Testis (tissue), 3 donors: ENCODE results near the gene ZNF865. TPM values are rescaled to one million over a fixed set of nuclear protein-coding genes. Genes with fewer than 3 reads are reported as not detected.

ENCODE experiments used
- DNase-seq: peaks from one replicate; pipeline ENCODE4 v3.0.0-alpha.2; 2019
- H3K27ac ChIP-seq, 2 donors: fragments of 200-600 bp; sonication (generic); one replicate each; pipeline ENCODE4 v1.5.1; 2019
- H3K27me3 ChIP-seq: fragments of 200-600 bp; sonication (generic); one replicate; pipeline ENCODE4 v1.5.1; 2019
- H3K36me3 ChIP-seq: fragments of 200-600 bp; sonication (generic); one replicate; pipeline ENCODE4 v1.5.1; 2017; ENCODE audit warnings: low read depth; ENCODE audit errors: missing control alignments
- H3K4me1 ChIP-seq: fragments of 200-600 bp; sonication (generic); one replicate; pipeline ENCODE4 v1.5.1; 2019
- H3K4me3 ChIP-seq, 2 donors: fragments of 200-600 bp; sonication (generic); one replicate each; pipeline ENCODE4 v1.5.1; 2017 to 2019
- H3K9me3 ChIP-seq: fragments of 200-600 bp; sonication (generic); one replicate; pipeline ENCODE4 v1.5.1; 2017
- POLR2A ChIP-seq: fragments of 450-650 bp; IDR thresholded peaks from one replicate; pipeline ENCODE4 v1.6.1; 2017; ENCODE audit warnings: antibody characterized with exemption, mild to moderate bottlenecking, moderate library complexity
- WGBS, 2 donors: methylation state at CpG; one replicate each; pipeline ENCODE4 v1.1.5; 2018; 5-methylcytosine and 5-hydroxymethylcytosine counted together
- intact Hi-C: fragments of 100-400 bp; cut with DNase I; formaldehyde crosslinking; loops from one replicate; pipeline ENCODE4 v1.15.1; 2023; ENCODE audit warnings: low total_unique reads
- polyA plus RNA-seq: library from polyadenylated mRNA; stranded (reverse); fragments of 350-450 nt; fragmentation: Illumina TruSeq; extraction: RNeasy Lipid Tissue Mini Kit (QIAGEN cat#74804); gene quantifications from one replicate; pipeline ENCODE4 v1.2.3, GENCODE V29; 2014; ENCODE audit warnings: low read depth, low replicate concordance; ENCODE audit not compliant: insufficient read depth
- total RNA-seq, 2 donors: library from RNA; depleted of rRNA; stranded (reverse); fragments of >200 nt; gene quantifications; one replicate each; pipeline ENCODE4 v1.2.3, GENCODE V29; 2016
- TF ChIP-seq, protein P1 (sequence below), 3 experiments: fragments of 450-650 bp in 2 of 3; fragments of 200-600 bp in 1 of 3; sonication (generic) in 1 of 3; IDR thresholded peaks; one replicate each; pipeline ENCODE4 v1.5.1; 2016 to 2019; ENCODE audit warnings: antibody characterized with exemption in 3 of 3, mild to moderate bottlenecking in 2 of 3, moderate library complexity in 1 of 3

The ZNF865 gene
- total and polyA plus RNA-seq, 3 donors from 2014 or later: 4.7 to 14.5 (median 12.2) TPM

DNA sequence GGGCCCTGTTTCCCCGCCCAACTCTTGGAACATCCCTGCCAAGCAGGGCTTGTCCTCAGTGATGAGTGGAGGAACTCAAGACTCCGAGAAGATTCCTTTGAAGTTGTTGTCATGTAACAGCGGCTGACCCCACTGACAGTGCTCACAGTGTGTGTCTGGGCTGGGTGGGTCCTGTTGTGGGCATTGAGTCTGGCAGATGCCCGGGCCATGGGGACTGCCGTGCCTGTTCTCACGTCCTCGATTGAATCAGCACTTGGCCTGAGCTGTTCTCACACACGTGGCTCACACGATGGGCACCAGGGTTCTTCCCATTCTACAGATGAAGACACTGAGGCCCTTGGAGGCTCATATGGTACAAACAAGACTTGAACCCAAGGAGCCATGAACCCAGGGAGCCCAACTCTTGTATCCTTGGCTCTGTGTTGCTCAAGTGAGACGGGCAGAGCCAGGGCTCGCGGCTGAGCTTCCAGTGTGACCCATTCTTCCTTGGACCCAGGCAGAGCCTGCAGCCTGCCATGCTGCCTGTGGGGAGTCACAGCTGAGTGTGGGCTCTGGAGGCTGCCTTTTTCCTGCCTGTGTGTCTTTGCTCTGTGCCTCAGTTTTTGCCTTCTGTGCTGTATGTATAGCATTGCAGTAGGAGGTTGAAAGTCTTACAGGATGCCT, 61.0 kb downstream of the ZNF865 start:
- no peaks in the 10 kb centered on the region for H3K36me3 ChIP-seq
- no peak overlapping the region for H3K27ac ChIP-seq
- 83 to 88% methylated on average over 12 of the region's 12 CpGs for WGBS, 2 donors
- no peaks in the 10 kb centered on the region for H3K27me3 ChIP-seq
- no peak for DNase-seq
- no peaks in the 10 kb centered on the region for H3K9me3 ChIP-seq
- TF ChIP-seq, protein P1, sequence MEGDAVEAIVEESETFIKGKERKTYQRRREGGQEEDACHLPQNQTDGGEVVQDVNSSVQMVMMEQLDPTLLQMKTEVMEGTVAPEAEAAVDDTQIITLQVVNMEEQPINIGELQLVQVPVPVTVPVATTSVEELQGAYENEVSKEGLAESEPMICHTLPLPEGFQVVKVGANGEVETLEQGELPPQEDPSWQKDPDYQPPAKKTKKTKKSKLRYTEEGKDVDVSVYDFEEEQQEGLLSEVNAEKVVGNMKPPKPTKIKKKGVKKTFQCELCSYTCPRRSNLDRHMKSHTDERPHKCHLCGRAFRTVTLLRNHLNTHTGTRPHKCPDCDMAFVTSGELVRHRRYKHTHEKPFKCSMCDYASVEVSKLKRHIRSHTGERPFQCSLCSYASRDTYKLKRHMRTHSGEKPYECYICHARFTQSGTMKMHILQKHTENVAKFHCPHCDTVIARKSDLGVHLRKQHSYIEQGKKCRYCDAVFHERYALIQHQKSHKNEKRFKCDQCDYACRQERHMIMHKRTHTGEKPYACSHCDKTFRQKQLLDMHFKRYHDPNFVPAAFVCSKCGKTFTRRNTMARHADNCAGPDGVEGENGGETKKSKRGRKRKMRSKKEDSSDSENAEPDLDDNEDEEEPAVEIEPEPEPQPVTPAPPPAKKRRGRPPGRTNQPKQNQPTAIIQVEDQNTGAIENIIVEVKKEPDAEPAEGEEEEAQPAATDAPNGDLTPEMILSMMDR (IDR thresholded peaks at IDR 0.05): no peak
- TF ChIP-seq POLR2A: no peak
- peaks cover 21% of the 10 kb centered on the region for H3K4me1 ChIP-seq
- H3K4me3 ChIP-seq: no peak overlapping the region
- intact Hi-C loops: no loop called here

Other genes starting within 250 kb of the ZNF865 start
- gene GARIN5B, start 242.4 kb upstream of the ZNF865 start, total RNA-seq: 10 to 100 TPM; 11.3 to 28.2 TPM
- gene GARIN5B, start 242.4 kb upstream of the ZNF865 start, polyA plus RNA-seq: 49.6 TPM
- 1 to 10 TPM; 2.0 to 2.1 TPM for gene IL11, start 235.2 kb upstream of the ZNF865 start, total RNA-seq
- 1.2 TPM for gene IL11, start 235.2 kb upstream of the ZNF865 start, polyA plus RNA-seq
- gene TMEM190, start 228.8 kb upstream of the ZNF865 start, total RNA-seq: 10 to 100 TPM; 12.9 to 19.2 TPM
- 35.4 TPM for gene TMEM190, start 228.8 kb upstream of the ZNF865 start, polyA plus RNA-seq
- gene TMEM238, start 221.4 kb upstream of the ZNF865 start, total RNA-seq: 1 to 10 TPM; 1.7 to 6.4 TPM
- gene TMEM238, start 221.4 kb upstream of the ZNF865 start, polyA plus RNA-seq: 0.91 TPM
- gene RPL28, start 219.7 kb upstream of the ZNF865 start, total RNA-seq: 100 to 1,000 TPM; 284 to 624 TPM
- 1,024 TPM for gene RPL28, start 219.7 kb upstream of the ZNF865 start, polyA plus RNA-seq
- gene UBE2S, start 197.9 kb upstream of the ZNF865 start, total RNA-seq: 100 to 1,000 TPM; 150 to 188 TPM
- gene UBE2S, start 197.9 kb upstream of the ZNF865 start, polyA plus RNA-seq: 272 TPM
- 1 to 10 TPM in 1 of 2 donors, under 1 TPM in 1; 0.43 to 1.0 TPM for gene SHISA7, start 162.3 kb upstream of the ZNF865 start, total RNA-seq
- gene SHISA7, start 162.3 kb upstream of the ZNF865 start, polyA plus RNA-seq: 0.45 TPM
- gene ISOC2, start 144.0 kb upstream of the ZNF865 start, total RNA-seq: 10 to 100 TPM; 79.1 to 98.5 TPM
- gene ISOC2, start 144.0 kb upstream of the ZNF865 start, polyA plus RNA-seq: 107 TPM
- not detected for gene C19orf85, start 140.9 kb upstream of the ZNF865 start, total RNA-seq
- gene C19orf85, start 140.9 kb upstream of the ZNF865 start, polyA plus RNA-seq: not detected
- 10 to 100 TPM; 31.3 to 53.7 TPM for gene ZNF628, start 129.0 kb upstream of the ZNF865 start, total RNA-seq
- 33.8 TPM for gene ZNF628, start 129.0 kb upstream of the ZNF865 start, polyA plus RNA-seq
- 10 to 100 TPM; 12.0 to 16.0 TPM for gene NAT14, start 120.5 kb upstream of the ZNF865 start, total RNA-seq
- 17.3 TPM for gene NAT14, start 120.5 kb upstream of the ZNF865 start, polyA plus RNA-seq
- 1 to 10 TPM; 6.4 to 6.9 TPM for gene SSC5D, start 117.2 kb upstream of the ZNF865 start, total RNA-seq
- gene SSC5D, start 117.2 kb upstream of the ZNF865 start, polyA plus RNA-seq: 10.7 TPM
- under 1 TPM; 0.87 to 0.99 TPM for gene SBK2, start 68.5 kb upstream of the ZNF865 start, total RNA-seq
- 1.3 TPM for gene SBK2, start 68.5 kb upstream of the ZNF865 start, polyA plus RNA-seq
- under 1 TPM; 0.39 to 0.81 TPM for gene SBK3, start 60.1 kb upstream of the ZNF865 start, total RNA-seq
- gene SBK3, start 60.1 kb upstream of the ZNF865 start, polyA plus RNA-seq: 0.34 TPM
- gene ZNF579, start 24.8 kb upstream of the ZNF865 start, total RNA-seq: 1 to 10 TPM; 4.0 to 7.2 TPM
- gene ZNF579, start 24.8 kb upstream of the ZNF865 start, polyA plus RNA-seq: 4.3 TPM
- gene FIZ1, start 6.1 kb upstream of the ZNF865 start, total RNA-seq: 10 to 100 TPM; 16.5 to 17.4 TPM
- gene FIZ1, start 6.1 kb upstream of the ZNF865 start, polyA plus RNA-seq: 8.5 TPM
- 10 to 100 TPM; 25.0 to 29.4 TPM for gene ZNF524, start 5.4 kb upstream of the ZNF865 start, total RNA-seq
- gene ZNF524, start 5.4 kb upstream of the ZNF865 start, polyA plus RNA-seq: 8.5 TPM
- gene ZNF784, start 18.9 kb downstream of the ZNF865 start, total RNA-seq: 10 to 100 TPM; 10.3 to 13.0 TPM
- gene ZNF784, start 18.9 kb downstream of the ZNF865 start, polyA plus RNA-seq: 6.6 TPM
- 10 to 100 TPM; 37.6 to 38.0 TPM for gene ZNF580, start 35.4 kb downstream of the ZNF865 start, total RNA-seq
- gene ZNF580, start 35.4 kb downstream of the ZNF865 start, polyA plus RNA-seq: 21.7 TPM
- gene ZNF581, start 38.0 kb downstream of the ZNF865 start, total RNA-seq: 10 to 100 TPM; 17.3 to 31.2 TPM
- 18.4 TPM for gene ZNF581, start 38.0 kb downstream of the ZNF865 start, polyA plus RNA-seq
- gene CCDC106, start 42.6 kb downstream of the ZNF865 start, total RNA-seq: 10 to 100 TPM; 57.0 to 84.9 TPM
- gene CCDC106, start 42.6 kb downstream of the ZNF865 start, polyA plus RNA-seq: 34.5 TPM
- 100 to 1,000 TPM; 264 to 281 TPM for gene U2AF2, start 49.4 kb downstream of the ZNF865 start, total RNA-seq
- 163 TPM for gene U2AF2, start 49.4 kb downstream of the ZNF865 start, polyA plus RNA-seq
- 100 to 1,000 TPM; 176 to 303 TPM for gene EPN1, start 69.6 kb downstream of the ZNF865 start, total RNA-seq
- gene EPN1, start 69.6 kb downstream of the ZNF865 start, polyA plus RNA-seq: 134 TPM
- under 1 TPM; 0.39 to 0.68 TPM for gene NLRP9, start 132.8 kb downstream of the ZNF865 start, total RNA-seq
- 0.11 TPM for gene NLRP9, start 132.8 kb downstream of the ZNF865 start, polyA plus RNA-seq
- 1 to 10 TPM in 1 of 2 donors, under 1 TPM in 1; 0.31 to 1.8 TPM for gene RFPL4A, start 153.4 kb downstream of the ZNF865 start, total RNA-seq
- 2.5 TPM for gene RFPL4A, start 153.4 kb downstream of the ZNF865 start, polyA plus RNA-seq
- not detected for gene RFPL4AL1, start 163.5 kb downstream of the ZNF865 start, total RNA-seq
- not detected for gene RFPL4AL1, start 163.5 kb downstream of the ZNF865 start, polyA plus RNA-seq
- gene NLRP11, start 226.4 kb downstream of the ZNF865 start, total RNA-seq: 1 to 10 TPM; 3.9 to 4.3 TPM
- 2.3 TPM for gene NLRP11, start 226.4 kb downstream of the ZNF865 start, polyA plus RNA-seq
- gene NLRP4, start 230.9 kb downstream of the ZNF865 start, total RNA-seq: 10 to 100 TPM; 15.4 to 17.2 TPM
- 18.2 TPM for gene NLRP4, start 230.9 kb downstream of the ZNF865 start, polyA plus RNA-seq